ENCODE measurements around the gene LRRC70. TPM values are rescaled to one million over a fixed set of nuclear protein-coding genes. Genes with fewer than 3 reads are reported as not detected.

The LRRC70 gene
- 0.93 and 1.3 TPM in 2 replicates for total RNA-seq

GRCh38 chr5:62578540-62578939, at the start of gene LRRC70:
Gene LRRC70 (plus strand): TSS chr5:62578819. CDS start chr5:62579439, 620 bp downstream.

Other genes with a start within 250 kb of the LRRC70 start
- 23.7 and 29.1 TPM in 2 replicates for gene DIMT1, start 174.9 kb upstream of the LRRC70 start, total RNA-seq
- gene IPO11, start 166.1 kb upstream of the LRRC70 start, total RNA-seq: 23.1 and 24.3 TPM in 2 replicates